DMS114 treated with DMSO at 0.1 percent for 48 hours (cell line): Measurements from ENCODE around the gene MZF1.

ENCODE experiments used
- DNase-seq: peaks from one replicate; lab custom pipeline; 2025; ENCODE audit not compliant: unreplicated experiment; lab: John Stamatoyannopoulos, UW

The MZF1 gene

GRCh38 chr19:58556622-58557220, 16.4 kb downstream of the MZF1 start:
- DNase-seq, result no peak

- DNase-seq, result no peak
Measured at GRCh38 chr19:58555920-58556621, 17.1 kb downstream of the MZF1 start.

GRCh38 chr19:58555369-58555885, 17.7 kb downstream of the MZF1 start:
- no peak for DNase-seq

- no peak for DNase-seq
Measured at GRCh38 chr19:58554494-58555368, 18.4 kb downstream of the MZF1 start, which contains the start of gene CHMP2A. Gene CHMP2A (minus strand): TSS chr19:58555105. CDS start chr19:58554212, 893 bp downstream.

GRCh38 chr19:58553799-58554493, 19.2 kb downstream of the MZF1 start:
- DNase-seq, result no peak

- DNase-seq, result no peak
Measured at GRCh38 chr19:58552655-58553054, 20.5 kb downstream of the MZF1 start.

- DNase-seq, result no peak
Measured at GRCh38 chr19:58551577-58552471, 21.3 kb downstream of the MZF1 start.

- no peak for DNase-seq
Measured at GRCh38 chr19:58551123-58551497, 22.0 kb downstream of the MZF1 start.

GRCh38 chr19:58550362-58551122, 22.6 kb downstream of the MZF1 start:
- DNase-seq, result no peak

- no peak for DNase-seq
Measured at GRCh38 chr19:58549664-58550361, 23.3 kb downstream of the MZF1 start.

GRCh38 chr19:58548859-58549663, 24.1 kb downstream of the MZF1 start:
- DNase-seq, result no peak

GRCh38 chr19:58547323-58548312, 25.5 kb downstream of the MZF1 start:
- DNase-seq, result no peak

- no peak for DNase-seq
Measured at GRCh38 chr19:58546019-58546530, 27.1 kb downstream of the MZF1 start.

GRCh38 chr19:58545286-58546018, 27.7 kb downstream of the MZF1 start:
- no peak for DNase-seq

- DNase-seq, result no peak
Measured at GRCh38 chr19:58544591-58545285, 28.4 kb downstream of the MZF1 start.
